ENCODE results near the gene NDUFAF8.

DNA sequence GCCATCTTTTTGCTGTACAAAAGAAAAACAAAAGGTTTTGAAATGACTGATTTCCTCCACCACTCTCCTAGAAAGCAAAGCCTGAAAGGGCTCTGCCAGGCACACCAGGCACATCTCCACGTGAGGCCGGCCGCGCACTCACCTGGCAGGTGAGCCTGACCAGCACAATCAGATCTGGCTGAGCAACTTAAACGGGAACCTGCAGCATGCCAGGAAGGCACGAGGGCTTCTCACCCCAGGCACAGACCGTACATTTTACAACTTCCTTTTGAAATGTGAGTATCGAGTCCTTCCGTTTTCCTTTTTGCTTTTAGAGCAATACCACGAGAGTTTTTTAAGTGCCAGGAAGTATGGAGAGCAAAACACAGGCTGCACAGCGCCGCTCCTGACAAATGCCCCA is 33.5 kb downstream of the NDUFAF8 start:
- no peak for TF ChIP-seq EZH2phosphoT487 (IDR thresholded peaks at IDR 0.05; ENCODE audit: insufficient read depth, low read depth)
- TF ChIP-seq EZH2 (IDR thresholded peaks at IDR 0.05; ENCODE audit: insufficient read depth, poor library complexity, severe bottlenecking), result no peak
